Measurements from ENCODE around the gene GREB1L. TPM values are rescaled to one million over a fixed set of nuclear protein-coding genes. Genes with fewer than 3 reads are reported as not detected.
"Not testable (repeated sequence)": the region's sequence is repeated elsewhere in the genome, so short reads cannot be mapped to it uniquely, and the experiment has no call there.

GREB1L gene
- polyA plus RNA-seq, 1 donor, result 10.6 TPM

- no peak for DNase-seq (ENCODE audit: low read depth)
Measured at GRCh38 chr18:21305621-21306020, 63.6 kb downstream of the GREB1L start.

GRCh38 chr18:21306368-21306767 lies 64.3 kb downstream of the GREB1L start:
- no peak for DNase-seq (ENCODE audit: low read depth)

GRCh38 chr18:21307578-21307977 lies 65.5 kb downstream of the GREB1L start:
- DNase-seq (ENCODE audit: low read depth), result no peak

GRCh38 chr18:21309248-21309647 lies 67.2 kb downstream of the GREB1L start:
- no peak for DNase-seq (ENCODE audit: low read depth)

GRCh38 chr18:21311980-21312379 lies 69.9 kb downstream of the GREB1L start:
- DNase-seq (ENCODE audit: low read depth), result not testable (repeated sequence)

GRCh38 chr18:21313576-21313975 lies 71.5 kb downstream of the GREB1L start:
- no peak for DNase-seq (ENCODE audit: low read depth)

GRCh38 chr18:21314724-21315123 lies 72.7 kb downstream of the GREB1L start:
- no peak for DNase-seq (ENCODE audit: low read depth)

GRCh38 chr18:21315126-21315525 lies 73.1 kb downstream of the GREB1L start:
- not testable (repeated sequence) for DNase-seq (ENCODE audit: low read depth)

- DNase-seq (ENCODE audit: low read depth), result no peak
Measured at GRCh38 chr18:21315741-21316197, 73.7 kb downstream of the GREB1L start.

- DNase-seq (ENCODE audit: low read depth), result no peak
Measured at GRCh38 chr18:21316296-21316695, 74.3 kb downstream of the GREB1L start.

- no peak for DNase-seq (ENCODE audit: low read depth)
Measured at GRCh38 chr18:21321711-21322110, 79.7 kb downstream of the GREB1L start.

- DNase-seq (ENCODE audit: low read depth), result no peak
Measured at GRCh38 chr18:21327101-21327500, 85.1 kb downstream of the GREB1L start.

- no peak for DNase-seq (ENCODE audit: low read depth)
Measured at GRCh38 chr18:21330122-21330701, 88.2 kb downstream of the GREB1L start.

GRCh38 chr18:21331065-21331464 lies 89.0 kb downstream of the GREB1L start:
- DNase-seq (ENCODE audit: low read depth), result no peak

- no peak for DNase-seq (ENCODE audit: low read depth)
Measured at GRCh38 chr18:21335927-21336488, 94.0 kb downstream of the GREB1L start.

- no peak for DNase-seq (ENCODE audit: low read depth)
Measured at GRCh38 chr18:21336846-21337245, 94.8 kb downstream of the GREB1L start.

- DNase-seq (ENCODE audit: low read depth), result no peak
Measured at GRCh38 chr18:21341141-21341540, 99.1 kb downstream of the GREB1L start.

- DNase-seq (ENCODE audit: low read depth), result no peak
Measured at GRCh38 chr18:21342372-21342771, 100.3 kb downstream of the GREB1L start.

- no peak for DNase-seq (ENCODE audit: low read depth)
Measured at GRCh38 chr18:21344860-21345259, 102.8 kb downstream of the GREB1L start.

- DNase-seq (ENCODE audit: low read depth), result no peak
Measured at GRCh38 chr18:21345840-21346239, 103.8 kb downstream of the GREB1L start.

- no peak for DNase-seq (ENCODE audit: low read depth)
Measured at GRCh38 chr18:21359746-21360145, 117.7 kb downstream of the GREB1L start.

- no peak for DNase-seq (ENCODE audit: low read depth)
Measured at GRCh38 chr18:21361307-21361880, 119.4 kb downstream of the GREB1L start.

GRCh38 chr18:21362831-21363230 lies 120.8 kb downstream of the GREB1L start:
- no peak for DNase-seq (ENCODE audit: low read depth)
